GM21737 (cell line): ENCODE data around the gene ZNF786.
"Not testable (repeated sequence)": the region's sequence is repeated elsewhere in the genome, so short reads cannot be mapped to it uniquely, and the experiment has no call there.

Experiments used
- ATAC-seq: cut with Tn5 transposase; IDR thresholded peaks from one replicate; pipeline ENCODE4 v1.9.1; 2021; ENCODE audit warnings: mild to moderate bottlenecking, moderate library complexity; ENCODE audit not compliant: unreplicated experiment

The ZNF786 gene

GRCh38 chr7:149038641-149039040 is 51.9 kb downstream of the ZNF786 start:
- ATAC-seq, result not testable (repeated sequence)

- no peak for ATAC-seq
Observed at GRCh38 chr7:149036676-149037075, 53.8 kb downstream of the ZNF786 start.

GRCh38 chr7:149031353-149031910 is 59.1 kb downstream of the ZNF786 start:
- no peak for ATAC-seq

- ATAC-seq, result not testable (repeated sequence)
Observed at GRCh38 chr7:149030439-149030838, 60.1 kb downstream of the ZNF786 start.

- ATAC-seq, result peak; percentile 91
Observed at GRCh38 chr7:149028346-149029109, 62.0 kb downstream of the ZNF786 start, which contains the start of gene PDIA4. PDIA4 (minus strand) TSS chr7:149028505; CDS start chr7:149028408, 97 bp downstream.

- ATAC-seq, result no peak
Observed at GRCh38 chr7:149027611-149028345, 62.7 kb downstream of the ZNF786 start.

GRCh38 chr7:149027055-149027454 is 63.5 kb downstream of the ZNF786 start:
- ATAC-seq, result no peak

- ATAC-seq, result no peak
Observed at GRCh38 chr7:149023662-149024061, 66.9 kb downstream of the ZNF786 start.

GRCh38 chr7:149022756-149023360 is 67.7 kb downstream of the ZNF786 start:
- ATAC-seq, result no peak

GRCh38 chr7:149021725-149022062 is 68.8 kb downstream of the ZNF786 start:
- no peak for ATAC-seq

- no peak for ATAC-seq
Observed at GRCh38 chr7:149020483-149020882, 70.0 kb downstream of the ZNF786 start.
